ENCODE results near the gene CFTR. TPM values are rescaled to one million over a fixed set of nuclear protein-coding genes. Genes with fewer than 3 reads are reported as not detected.

CFTR gene
- total RNA-seq, 1 experiment from 2014 or later: not detected

DNA sequence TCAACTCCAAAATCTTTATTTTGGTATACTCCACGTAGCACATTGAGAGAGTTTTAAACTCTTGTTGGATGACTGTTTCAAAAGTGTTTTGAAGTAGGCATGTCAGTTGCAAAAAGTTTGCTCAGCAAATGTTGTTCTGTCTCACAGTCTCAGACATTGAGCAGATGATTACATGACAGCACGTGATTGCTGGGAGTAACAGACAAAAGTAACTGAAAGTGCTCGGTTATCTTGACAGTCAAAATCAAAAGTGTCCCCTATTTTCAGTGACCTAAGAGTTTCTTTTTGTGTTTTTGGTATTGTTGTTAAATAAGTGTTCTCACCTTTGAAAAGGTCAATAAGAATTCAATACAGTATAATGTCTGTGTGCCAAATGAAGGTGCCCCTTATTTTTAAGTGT, 84.3 kb downstream of the CFTR start:
- no TSS peak for BruUV-seq (replicated peaks)
- CTCF ChIA-PET: no interaction called here
- Histone ChIP-seq H3K4me2 (no peak overlapping the region), H3K27me3 (ENCODE audit: insufficient read depth, low read depth) (no peaks in the 10 kb centered on the region), H3K9me2 (ENCODE audit: insufficient read depth) (peaks cover 5% of the 10 kb centered on the region; the same call in 1 of the 2 replicates), H3F3A (ENCODE audit: insufficient read depth, low read depth) (no peaks in the 10 kb centered on the region), H3K9me3 (ENCODE audit: insufficient read depth, low read depth) (no peaks in the 10 kb centered on the region), H3K4me1 (replicated peaks; ENCODE audit: insufficient read depth) (no peaks in the 10 kb centered on the region), H3K36me3 (ENCODE audit: low read depth) (no peaks in the 10 kb centered on the region), H3K79me2 (ENCODE audit: low read depth) (no peaks in the 10 kb centered on the region), H3K27ac (no peak overlapping the region), H2AFZ (peak overlapping the region; percentile 48; the same call in 1 of the 2 replicates), H4K20me1 (ENCODE audit: insufficient read depth) (no peaks in the 10 kb centered on the region), H3K4me3 (no peak overlapping the region)
- TF ChIP-seq CTCF (conservative IDR thresholded peaks at IDR 0.05) (no peak), EZH2 (IDR thresholded peaks at IDR 0.05; ENCODE audit: low read depth) (no peak)
- no peak for DNase-seq
- intact Hi-C loops (cut with micrococcal nuclease; ENCODE audit: unreplicated experiment): no loop called here
- POLR2A ChIA-PET (ENCODE audit: unreplicated experiment): no interaction called here

DNA sequence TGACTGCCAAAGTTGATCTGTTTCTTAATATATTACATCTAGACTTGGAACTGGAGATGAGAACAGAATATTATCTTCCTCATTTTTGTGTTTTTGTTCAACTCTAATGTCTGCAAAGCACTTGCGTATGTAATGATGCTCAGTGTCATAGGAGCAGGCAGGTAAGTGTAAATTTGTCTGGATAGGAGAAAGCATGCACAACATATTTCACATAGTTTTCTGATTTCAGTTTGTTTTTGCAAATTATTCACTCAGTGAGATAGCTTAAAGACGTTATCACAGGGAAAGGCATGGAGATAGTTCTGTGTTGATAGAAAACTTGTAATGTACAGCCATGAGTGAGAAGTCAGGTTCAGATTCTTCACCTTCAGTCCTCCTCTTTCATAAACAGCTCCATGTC, 84.8 kb downstream of the CFTR start:
- intact Hi-C loops (cut with micrococcal nuclease; ENCODE audit: unreplicated experiment): no loop called here

DNA sequence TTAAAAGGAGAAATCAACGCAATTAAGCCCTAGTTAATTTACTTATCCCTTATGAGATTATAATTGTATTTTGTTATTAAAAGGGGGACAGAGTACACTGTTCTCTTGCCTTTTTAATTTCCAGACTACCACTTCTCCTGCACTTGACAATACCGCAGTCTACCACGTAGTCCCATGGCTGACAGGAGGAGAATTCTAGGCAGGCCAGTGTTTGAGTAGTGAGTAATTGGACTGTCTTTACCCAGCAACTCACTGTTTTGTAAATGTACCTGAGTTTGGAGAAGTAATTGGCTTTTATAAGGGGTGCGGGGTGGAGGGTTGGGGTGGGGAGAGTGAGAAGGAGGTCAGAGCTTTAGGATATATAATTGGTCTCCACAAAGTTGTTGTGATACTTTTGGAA, 85.4 kb downstream of the CFTR start:
- intact Hi-C loops (cut with micrococcal nuclease; ENCODE audit: unreplicated experiment): no loop called here
- no peak for TF ChIP-seq EZH2 (IDR thresholded peaks at IDR 0.05; ENCODE audit: low read depth)
- TF ChIP-seq CTCF (conservative IDR thresholded peaks at IDR 0.05): no peak
- H3K9me2 ChIP-seq (ENCODE audit: insufficient read depth): peaks cover 5% of the 10 kb centered on the region
- CTCF ChIA-PET: no interaction called here
- BruUV-seq (replicated peaks): no TSS peak
- DNase-seq: no peak
- H3K36me3 ChIP-seq (ENCODE audit: low read depth): no peaks in the 10 kb centered on the region
- H3K4me3 ChIP-seq: no peak overlapping the region
- H3K9me3 ChIP-seq (ENCODE audit: insufficient read depth, low read depth): no peaks in the 10 kb centered on the region
- H3K4me1 ChIP-seq (replicated peaks; ENCODE audit: insufficient read depth): no peaks in the 10 kb centered on the region
- H3K79me2 ChIP-seq (ENCODE audit: low read depth): no peaks in the 10 kb centered on the region
- no peaks in the 10 kb centered on the region for H3F3A ChIP-seq (ENCODE audit: insufficient read depth, low read depth)
- H3K27me3 ChIP-seq (ENCODE audit: insufficient read depth, low read depth): no peaks in the 10 kb centered on the region
- no peaks in the 10 kb centered on the region for H4K20me1 ChIP-seq (ENCODE audit: insufficient read depth)
- no peak overlapping the region for H3K27ac ChIP-seq
- no peak overlapping the region; the same call in 1 of the 2 replicates for H2AFZ ChIP-seq
- POLR2A ChIA-PET (ENCODE audit: unreplicated experiment): no interaction called here
- no peak overlapping the region for H3K4me2 ChIP-seq

More for the DNA sequence above, 84.8 kb downstream of the CFTR start:
- Histone ChIP-seq H3K4me3 (no peak overlapping the region), H3K9me2 (ENCODE audit: insufficient read depth) (peaks cover 5% of the 10 kb centered on the region; the same call in 1 of the 2 replicates), H3F3A (ENCODE audit: insufficient read depth, low read depth) (no peaks in the 10 kb centered on the region), H3K4me1 (replicated peaks; ENCODE audit: insufficient read depth) (no peaks in the 10 kb centered on the region), H3K27ac (no peak overlapping the region), H3K36me3 (ENCODE audit: low read depth) (no peaks in the 10 kb centered on the region), H2AFZ (no peak overlapping the region), H3K4me2 (no peak overlapping the region), H4K20me1 (ENCODE audit: insufficient read depth) (no peaks in the 10 kb centered on the region), H3K9me3 (ENCODE audit: insufficient read depth, low read depth) (no peaks in the 10 kb centered on the region), H3K27me3 (ENCODE audit: insufficient read depth, low read depth) (no peaks in the 10 kb centered on the region), H3K79me2 (ENCODE audit: low read depth) (no peaks in the 10 kb centered on the region)
- TF ChIP-seq EZH2 (IDR thresholded peaks at IDR 0.05; ENCODE audit: low read depth): no peak
- TF ChIP-seq CTCF (conservative IDR thresholded peaks at IDR 0.05): no peak
- DNase-seq: no peak
- ChIA-PET CTCF (no interaction called here), POLR2A (ENCODE audit: unreplicated experiment) (interaction anchor here (0.6 kb wide), 1 partner anchor 352 kb away, joined by 4 read pairs; no protein-coding TSS in a partner anchor)
- BruUV-seq (replicated peaks): no TSS peak

All from PC-9 (cell line).